ENCODE measurements around the gene CHST6. TPM values are rescaled to one million over a fixed set of nuclear protein-coding genes. Genes with fewer than 3 reads are reported as not detected.

CHST6 gene
- total RNA-seq, 1 donor from 2014 or later = 0.02 TPM

- ATAC-seq (ENCODE audit: low read depth) (no peak), DNase-seq (no peak)
- no peaks in the 10 kb centered on the region for H3K9me3 Mint-ChIP-seq
- H3K36me3 Mint-ChIP-seq (ENCODE audit: low read depth) = peaks cover 40% of the 10 kb centered on the region
- no peaks in the 10 kb centered on the region for H3K27me3 Mint-ChIP-seq
- intact Hi-C loops (cut with micrococcal nuclease) = no loop called here
- TF ChIP-seq CTCF (IDR thresholded peaks at IDR 0.05) = no peak
- H3K4me3 Mint-ChIP-seq = no peak overlapping the region
- H3K4me1 Mint-ChIP-seq = peaks cover 16% of the 10 kb centered on the region
- ChIA-PET POLR2A (interaction anchor here (1.3 kb wide), 1 partner anchor 19 kb away, joined by 4 read pairs; the partner anchor contains the start of gene CFDP1), CTCF (no interaction called here)
- no peak overlapping the region for H3K27ac Mint-ChIP-seq
Observed at GRCh38 chr16:75452464-75453190, 42.6 kb downstream of the CHST6 start.

GRCh38 chr16:75446416-75446815 is 48.8 kb downstream of the CHST6 start:
- no peaks in the 10 kb centered on the region for H3K4me1 Mint-ChIP-seq
- no peaks in the 10 kb centered on the region for H3K9me3 Mint-ChIP-seq
- H3K27ac Mint-ChIP-seq = no peak overlapping the region
- DNase-seq = no peak
- peaks cover 38% of the 10 kb centered on the region for H3K36me3 Mint-ChIP-seq (ENCODE audit: low read depth)
- no peak overlapping the region for H3K4me3 Mint-ChIP-seq
- H3K27me3 Mint-ChIP-seq = no peaks in the 10 kb centered on the region
- POLR2A ChIA-PET = no interaction called here
- no peak for ATAC-seq (ENCODE audit: low read depth)
- intact Hi-C loops (cut with micrococcal nuclease) = no loop called here
- no peak for TF ChIP-seq CTCF (IDR thresholded peaks at IDR 0.05)
- CTCF ChIA-PET = no interaction called here

- DNase-seq (no peak), ATAC-seq (ENCODE audit: low read depth) (no peak)
- no peaks in the 10 kb centered on the region for H3K27me3 Mint-ChIP-seq
- no peak overlapping the region for H3K27ac Mint-ChIP-seq
- POLR2A ChIA-PET = no interaction called here
- H3K36me3 Mint-ChIP-seq (ENCODE audit: low read depth) = peaks cover 27% of the 10 kb centered on the region
- H3K4me3 Mint-ChIP-seq = no peak overlapping the region
- CTCF ChIA-PET = interaction anchor here (0.6 kb wide), 1 partner anchor 66 kb away, joined by 3 read pairs; no protein-coding TSS in a partner anchor
- H3K9me3 Mint-ChIP-seq = no peaks in the 10 kb centered on the region
- H3K4me1 Mint-ChIP-seq = no peaks in the 10 kb centered on the region
- no peak for TF ChIP-seq CTCF (IDR thresholded peaks at IDR 0.05)
- intact Hi-C loops (cut with micrococcal nuclease) = no loop called here
Observed at GRCh38 chr16:75445298-75445697, 49.9 kb downstream of the CHST6 start.

- H3K27ac Mint-ChIP-seq = no peak overlapping the region
- ATAC-seq (ENCODE audit: low read depth) = no peak
- no peak for DNase-seq
- CTCF ChIA-PET = no interaction called here
- H3K4me1 Mint-ChIP-seq = no peaks in the 10 kb centered on the region
- intact Hi-C loops (cut with micrococcal nuclease) = no loop called here
- TF ChIP-seq CTCF (IDR thresholded peaks at IDR 0.05) = no peak
- POLR2A ChIA-PET = no interaction called here
- no peaks in the 10 kb centered on the region for H3K9me3 Mint-ChIP-seq
- H3K27me3 Mint-ChIP-seq = no peaks in the 10 kb centered on the region
- no peak overlapping the region for H3K4me3 Mint-ChIP-seq
- H3K36me3 Mint-ChIP-seq (ENCODE audit: low read depth) = peaks cover 18% of the 10 kb centered on the region
Observed at GRCh38 chr16:75443298-75443697, 51.9 kb downstream of the CHST6 start.

GRCh38 chr16:75433732-75434413 is 61.4 kb downstream of the CHST6 start:
- intact Hi-C loops (cut with micrococcal nuclease) = loop anchor here (1.0 to 10.0 kb wide), 11 partner anchors 30 to 1138 kb away; partner anchors contain the start of genes ADAT1, GABARAPL2, GLG1 and KARS1
- peak overlapping the region; percentile 91 for H3K4me3 Mint-ChIP-seq

More at GRCh38 chr16:75433732-75434413, 61.4 kb downstream of the CHST6 start:
- POLR2A ChIA-PET = interaction anchor here (0.5 to 2.6 kb wide), 15 partner anchors 9 to 767 kb away, joined by 3 to 36 read pairs (median 4); partner anchors contain the start of genes ADAT1, GABARAPL2, KARS1 and TERF2IP
- no peaks in the 10 kb centered on the region for H3K27me3 Mint-ChIP-seq
- peak overlapping the region; percentile 88 for H3K27ac Mint-ChIP-seq
- peaks cover 10% of the 10 kb centered on the region for H3K36me3 Mint-ChIP-seq (ENCODE audit: low read depth)
- H3K4me1 Mint-ChIP-seq = peaks cover 19% of the 10 kb centered on the region
- ATAC-seq (ENCODE audit: low read depth) = peak; percentile 67
- TF ChIP-seq CTCF (IDR thresholded peaks at IDR 0.05) = no peak
- no peak for DNase-seq
- CTCF ChIA-PET = interaction anchor here (1.0 to 2.1 kb wide), 2 partner anchors 31 to 84 kb away, joined by 4 to 8 read pairs; no protein-coding TSS in a partner anchor
- no peaks in the 10 kb centered on the region for H3K9me3 Mint-ChIP-seq
